Measurements from ENCODE around the gene CACNA1G.

CACNA1G gene

DNA sequence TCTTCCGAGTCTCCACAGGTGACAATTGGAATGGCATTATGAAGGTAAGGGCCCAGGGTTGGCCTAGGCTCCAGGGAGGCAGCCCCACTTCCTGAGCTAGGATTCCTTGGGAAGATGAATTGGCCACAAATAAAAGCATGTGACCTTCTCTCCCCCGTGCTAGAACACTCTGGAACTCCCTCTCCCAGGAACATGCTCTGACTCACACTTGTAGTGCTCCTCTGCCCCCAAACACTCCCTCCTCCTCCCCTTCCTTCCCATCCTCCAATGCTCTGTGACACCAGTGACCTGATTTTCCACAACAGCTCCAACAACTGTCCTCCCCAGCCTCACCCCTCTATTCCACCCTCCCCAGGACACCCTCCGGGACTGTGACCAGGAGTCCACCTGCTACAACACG is 57.8 kb downstream of the CACNA1G start:
- no peak for DNase-seq

DNA sequence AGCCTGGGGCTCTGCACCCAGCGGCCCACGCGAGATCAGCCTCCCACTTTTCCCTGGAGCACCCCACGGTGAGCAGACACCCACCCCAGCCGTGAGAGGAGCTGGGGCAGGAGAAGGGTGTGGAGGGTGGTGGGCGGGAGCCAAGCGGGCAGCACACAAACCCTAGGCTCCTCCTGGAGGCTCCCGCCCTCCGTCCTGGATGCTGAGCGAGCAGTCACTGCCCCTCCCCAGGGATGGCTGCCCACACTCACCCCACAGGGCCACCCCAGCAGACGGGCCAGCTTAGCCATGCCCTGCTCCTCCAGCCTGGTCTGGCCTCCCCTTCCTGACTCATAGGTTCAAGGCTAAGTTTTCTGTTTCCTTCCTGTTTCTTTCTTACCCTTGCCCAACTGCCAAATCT is 58.4 kb downstream of the CACNA1G start:
- DNase-seq = no peak

DNA sequence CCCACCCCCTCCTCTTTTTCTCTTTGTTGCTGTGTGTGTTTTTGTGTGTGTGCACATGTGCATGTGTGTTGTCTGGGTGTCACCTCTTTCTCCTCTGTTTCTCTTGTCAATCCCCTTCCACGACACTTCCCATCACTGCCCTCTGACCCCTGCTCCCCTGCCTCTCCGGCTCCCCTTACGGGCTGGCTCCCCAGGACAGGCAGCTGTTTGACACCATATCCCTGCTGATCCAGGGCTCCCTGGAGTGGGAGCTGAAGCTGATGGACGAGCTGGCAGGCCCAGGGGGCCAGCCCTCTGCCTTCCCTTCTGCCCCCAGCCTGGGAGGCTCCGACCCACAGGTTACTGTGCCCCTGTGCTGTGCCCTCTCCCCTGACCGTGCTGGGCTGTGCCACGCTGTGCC is 59.0 kb downstream of the CACNA1G start:
- DNase-seq = no peak

DNA sequence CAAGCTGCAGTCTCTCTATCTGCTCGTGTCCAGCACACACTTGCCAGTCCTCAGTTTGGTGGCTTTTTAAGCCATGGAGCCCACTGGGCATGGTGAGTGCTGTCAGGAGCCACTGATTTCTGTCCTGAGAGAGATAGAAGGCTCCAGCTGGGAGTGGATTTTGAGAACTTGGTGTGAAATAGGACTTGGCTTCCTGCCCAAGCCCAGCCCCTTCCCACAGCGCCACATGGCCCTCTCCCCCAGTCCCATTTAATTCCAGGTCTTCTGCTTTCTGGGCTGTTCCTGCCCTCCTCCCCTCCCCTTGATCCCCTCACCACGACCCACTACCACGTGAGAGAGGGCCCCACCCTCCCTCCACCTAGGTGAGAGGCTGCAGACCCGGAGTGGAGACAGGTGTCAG is 59.7 kb downstream of the CACNA1G start:
- no peak for DNase-seq

DNA sequence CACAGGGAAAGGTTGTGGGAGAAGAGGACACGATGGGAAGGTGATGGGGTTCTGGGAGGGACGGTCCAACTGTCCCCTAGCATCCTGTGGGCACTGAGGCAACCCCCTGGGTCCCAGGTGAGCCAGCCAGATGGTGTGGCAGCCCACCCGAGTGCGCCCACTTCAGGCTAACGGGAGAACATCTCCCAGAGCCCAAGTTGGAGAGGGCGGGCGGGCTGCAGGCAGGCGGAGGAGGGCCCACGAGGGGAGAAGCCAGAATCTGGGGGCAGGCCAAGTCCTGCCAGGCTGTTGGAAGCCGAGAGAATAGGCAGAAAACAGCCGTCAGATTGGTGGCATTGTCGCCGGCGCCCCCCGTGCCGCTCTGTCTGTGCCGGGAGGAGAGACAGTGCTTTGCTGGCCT is 60.3 kb downstream of the CACNA1G start:
- DNase-seq = no peak

DNA sequence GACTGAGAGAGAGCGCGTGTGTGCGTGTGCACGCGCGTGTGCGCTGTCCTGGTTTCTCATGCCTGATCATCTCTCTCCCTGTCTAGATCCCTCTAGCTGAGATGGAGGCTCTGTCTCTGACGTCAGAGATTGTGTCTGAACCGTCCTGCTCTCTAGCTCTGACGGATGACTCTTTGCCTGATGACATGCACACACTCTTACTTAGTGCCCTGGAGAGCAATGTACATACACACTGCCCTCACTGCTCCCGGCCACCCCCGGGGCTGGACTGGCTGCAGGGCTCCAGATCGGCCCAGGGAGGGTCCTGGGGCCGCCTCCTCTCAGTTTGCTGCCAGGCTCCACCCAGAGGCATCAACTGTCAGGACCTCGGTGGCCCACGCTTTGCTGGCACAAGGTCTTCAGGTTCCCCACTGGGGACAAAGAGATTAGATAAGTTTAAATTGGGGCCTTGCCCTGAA is 61.1 kb downstream of the CACNA1G start:
- DNase-seq = no peak

DNA sequence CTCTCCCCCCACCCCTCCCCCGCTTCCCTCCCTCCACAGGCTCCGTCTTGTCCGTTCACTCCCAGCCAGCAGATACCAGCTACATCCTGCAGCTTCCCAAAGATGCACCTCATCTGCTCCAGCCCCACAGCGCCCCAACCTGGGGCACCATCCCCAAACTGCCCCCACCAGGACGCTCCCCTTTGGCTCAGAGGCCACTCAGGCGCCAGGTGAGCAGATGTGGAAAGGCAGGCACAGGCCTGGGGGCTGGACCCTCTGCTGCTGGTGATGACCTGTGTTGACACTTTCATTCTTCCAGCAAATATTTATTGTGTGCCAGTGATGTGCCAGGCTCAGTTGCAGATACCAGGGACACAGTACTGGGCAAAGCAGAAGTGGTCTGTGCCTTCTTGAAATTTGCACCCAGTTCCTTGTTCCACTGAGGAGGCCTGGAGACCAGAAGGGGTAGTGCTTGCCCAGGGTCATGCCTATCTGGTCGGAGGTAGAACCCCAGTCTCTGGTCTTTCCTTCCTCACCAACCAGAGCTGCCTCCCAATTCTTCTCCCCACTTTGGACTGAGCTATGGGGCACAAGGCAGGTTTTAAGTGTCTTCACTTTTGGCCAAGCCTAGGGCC is 63.9 kb downstream of the CACNA1G start:
- DNase-seq = no peak

DNA sequence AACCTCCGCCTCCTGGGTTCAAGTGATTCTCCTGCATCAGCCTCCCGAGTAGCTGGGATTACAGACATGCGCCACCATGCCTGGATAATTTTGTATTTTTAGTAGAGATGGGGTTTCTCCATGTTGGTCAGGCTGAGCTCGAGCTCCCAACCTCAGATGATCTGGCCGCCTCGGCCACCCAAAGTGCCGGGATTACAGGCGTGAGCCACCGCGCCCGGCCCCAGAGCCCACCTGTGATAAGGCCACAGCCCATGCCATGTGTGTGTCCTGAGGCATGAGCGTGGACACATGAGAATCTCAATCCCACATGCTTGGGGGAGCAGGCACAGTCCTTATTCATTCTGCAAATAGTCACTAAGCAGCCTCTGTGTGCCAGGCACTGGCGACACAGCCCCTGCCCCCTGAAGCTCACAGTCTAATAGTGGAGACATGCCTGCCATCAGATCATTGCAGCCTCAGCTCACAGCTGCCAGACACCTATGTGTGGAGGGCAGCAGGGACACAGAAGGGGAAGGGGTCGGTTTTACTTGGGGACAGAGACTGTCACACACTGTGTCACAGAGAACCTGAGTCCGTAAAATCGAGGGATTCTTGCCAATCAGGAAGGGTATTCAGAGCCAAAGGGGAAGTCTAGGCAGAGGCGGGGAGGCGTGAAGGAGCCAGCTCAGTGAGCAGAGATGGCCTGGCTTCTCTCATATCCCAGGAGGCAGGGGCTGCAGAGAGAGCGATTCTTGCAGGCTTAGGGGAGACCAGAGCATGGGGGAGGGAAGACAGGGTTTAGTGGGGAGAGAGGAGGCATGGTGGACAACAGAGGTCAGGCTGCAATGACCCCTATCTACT is 64.7 kb downstream of the CACNA1G start:
- DNase-seq = no peak

DNA sequence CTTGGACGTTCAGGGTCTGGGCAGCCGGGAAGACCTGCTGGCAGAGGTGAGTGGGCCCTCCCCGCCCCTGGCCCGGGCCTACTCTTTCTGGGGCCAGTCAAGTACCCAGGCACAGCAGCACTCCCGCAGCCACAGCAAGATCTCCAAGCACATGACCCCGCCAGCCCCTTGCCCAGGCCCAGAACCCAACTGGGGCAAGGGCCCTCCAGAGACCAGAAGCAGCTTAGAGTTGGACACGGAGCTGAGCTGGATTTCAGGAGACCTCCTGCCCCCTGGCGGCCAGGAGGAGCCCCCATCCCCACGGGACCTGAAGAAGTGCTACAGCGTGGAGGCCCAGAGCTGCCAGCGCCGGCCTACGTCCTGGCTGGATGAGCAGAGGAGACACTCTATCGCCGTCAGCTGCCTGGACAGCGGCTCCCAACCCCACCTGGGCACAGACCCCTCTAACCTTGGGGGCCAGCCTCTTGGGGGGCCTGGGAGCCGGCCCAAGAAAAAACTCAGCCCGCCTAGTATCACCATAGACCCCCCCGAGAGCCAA is 65.6 kb downstream of the CACNA1G start:
- DNase-seq = no peak

DNA sequence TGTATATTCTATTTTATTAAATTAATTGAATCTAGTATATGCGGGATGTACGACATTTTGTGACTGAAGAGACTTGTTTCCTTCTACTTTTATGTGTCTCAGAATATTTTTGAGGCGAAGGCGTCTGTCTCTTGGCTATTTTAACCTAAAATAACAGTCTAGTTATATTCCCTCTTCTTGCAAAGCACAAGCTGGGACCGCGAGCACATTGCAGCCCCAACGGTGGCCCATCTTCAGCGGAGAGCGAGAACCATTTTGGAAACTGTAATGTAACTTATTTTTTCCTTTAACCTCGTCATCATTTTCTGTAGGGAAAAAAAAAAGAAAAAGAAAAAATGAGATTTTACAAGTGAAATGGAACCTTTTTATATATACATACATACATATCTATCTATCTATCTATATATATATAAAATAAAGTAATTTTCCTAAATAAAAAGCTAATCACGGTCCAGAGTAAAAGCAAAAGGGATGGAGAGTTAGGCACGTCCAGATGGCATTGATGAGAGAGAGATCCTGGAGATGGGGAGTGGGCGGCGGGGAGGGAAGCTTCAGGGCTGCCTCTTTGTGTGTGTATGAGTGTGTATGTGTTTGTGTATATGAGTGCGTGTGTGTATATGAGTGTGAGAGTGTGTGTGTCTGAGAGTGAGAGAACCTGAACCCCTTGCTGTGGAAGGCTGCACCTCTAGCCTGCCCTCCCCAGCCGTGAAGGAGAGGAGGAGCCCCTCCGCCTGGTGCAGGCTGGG is 66.7 kb downstream of the CACNA1G start:
- DNase-seq = no peak

DNA sequence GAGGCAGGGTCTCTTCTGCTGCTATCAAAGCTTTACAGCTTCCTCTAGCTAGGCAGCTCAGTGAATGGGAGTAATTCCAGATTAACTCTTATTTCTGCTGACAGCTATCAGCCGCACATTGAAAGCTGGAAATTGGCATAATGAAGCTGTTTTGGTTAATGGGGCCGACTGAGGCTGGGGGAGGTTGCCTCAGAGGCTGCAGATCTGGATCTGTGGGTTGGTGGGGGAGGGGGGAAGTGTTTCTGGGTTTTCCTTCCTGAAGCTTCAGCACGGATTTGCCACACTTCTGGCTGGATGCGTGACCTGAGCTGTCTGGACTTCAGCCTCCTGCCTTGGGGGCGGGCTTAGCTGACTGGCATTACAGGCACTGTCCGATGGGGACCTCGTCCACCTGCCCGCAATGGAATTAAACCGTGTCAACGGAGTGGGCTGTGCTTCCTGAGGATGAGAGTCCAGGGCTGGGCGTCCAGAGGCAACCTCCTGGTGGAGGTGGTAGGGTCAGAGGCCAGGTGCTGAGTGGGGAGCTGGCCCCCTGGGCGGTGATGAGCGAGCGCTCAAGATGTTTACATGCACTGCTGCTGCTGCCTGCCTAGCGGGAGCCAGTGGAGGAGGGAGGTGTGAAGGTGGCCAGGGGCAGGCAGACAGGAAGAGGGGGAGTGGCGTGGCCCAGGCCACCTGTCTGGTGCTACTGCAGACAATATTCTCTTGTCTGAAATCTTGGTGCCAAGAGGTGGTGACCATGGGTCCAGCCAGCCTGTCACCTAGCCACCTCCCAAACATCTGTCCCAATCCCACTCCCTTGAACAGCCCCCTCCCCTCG is 67.5 kb downstream of the CACNA1G start:
- DNase-seq = no peak

DNA sequence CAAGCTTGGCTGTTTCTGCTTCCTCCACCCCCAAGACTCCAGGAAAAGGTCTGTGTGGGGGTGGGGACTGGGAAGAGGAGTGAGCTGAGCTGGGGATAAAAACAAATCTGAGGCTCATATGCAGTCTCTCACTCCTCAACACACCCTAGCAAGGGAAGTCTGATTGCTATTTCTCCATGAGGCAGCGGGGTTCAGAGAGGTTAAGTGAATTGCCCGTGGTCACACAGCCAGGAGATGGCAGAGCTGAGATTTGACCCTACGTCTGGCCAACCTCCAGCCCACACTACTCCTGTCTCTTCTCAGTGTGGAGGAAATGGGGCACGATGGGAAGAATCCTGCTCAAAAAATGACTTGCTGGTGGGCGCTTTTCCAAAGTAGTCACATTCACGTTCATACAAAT is 69.4 kb downstream of the CACNA1G start:
- no peak for DNase-seq

DNA sequence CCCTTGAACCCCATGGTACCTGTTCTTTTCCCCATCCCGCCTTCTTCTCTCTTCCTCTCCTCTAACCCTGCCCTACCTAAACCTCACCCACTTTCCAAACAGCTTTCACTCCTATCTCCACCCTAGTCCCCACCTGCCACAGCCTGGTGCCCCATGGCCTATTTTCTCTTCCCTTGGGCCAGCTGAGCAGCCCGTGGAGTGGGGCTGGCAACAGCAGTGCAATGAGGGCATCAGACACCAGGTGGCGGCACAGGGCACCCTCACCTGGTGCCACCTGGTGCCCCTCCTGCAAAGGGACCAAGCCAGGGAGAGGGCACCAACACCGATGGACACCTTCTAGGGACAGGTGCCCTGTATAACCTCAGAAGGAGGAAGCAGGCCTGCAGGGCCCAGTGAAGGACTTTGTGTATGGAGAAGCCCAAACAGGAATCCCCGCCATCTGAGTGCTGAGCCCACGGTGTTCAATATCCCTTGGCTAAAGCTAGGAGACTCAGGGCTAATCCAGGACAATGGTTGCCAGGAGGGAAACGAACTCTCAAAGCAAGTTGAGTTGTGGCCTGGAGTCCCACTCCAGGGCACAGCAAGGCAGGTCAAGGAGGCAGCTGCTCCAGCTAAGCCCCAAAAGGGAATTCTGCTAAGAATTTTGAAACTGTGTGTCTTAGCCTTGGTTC is 70.1 kb downstream of the CACNA1G start:
- no peak for DNase-seq

DNA sequence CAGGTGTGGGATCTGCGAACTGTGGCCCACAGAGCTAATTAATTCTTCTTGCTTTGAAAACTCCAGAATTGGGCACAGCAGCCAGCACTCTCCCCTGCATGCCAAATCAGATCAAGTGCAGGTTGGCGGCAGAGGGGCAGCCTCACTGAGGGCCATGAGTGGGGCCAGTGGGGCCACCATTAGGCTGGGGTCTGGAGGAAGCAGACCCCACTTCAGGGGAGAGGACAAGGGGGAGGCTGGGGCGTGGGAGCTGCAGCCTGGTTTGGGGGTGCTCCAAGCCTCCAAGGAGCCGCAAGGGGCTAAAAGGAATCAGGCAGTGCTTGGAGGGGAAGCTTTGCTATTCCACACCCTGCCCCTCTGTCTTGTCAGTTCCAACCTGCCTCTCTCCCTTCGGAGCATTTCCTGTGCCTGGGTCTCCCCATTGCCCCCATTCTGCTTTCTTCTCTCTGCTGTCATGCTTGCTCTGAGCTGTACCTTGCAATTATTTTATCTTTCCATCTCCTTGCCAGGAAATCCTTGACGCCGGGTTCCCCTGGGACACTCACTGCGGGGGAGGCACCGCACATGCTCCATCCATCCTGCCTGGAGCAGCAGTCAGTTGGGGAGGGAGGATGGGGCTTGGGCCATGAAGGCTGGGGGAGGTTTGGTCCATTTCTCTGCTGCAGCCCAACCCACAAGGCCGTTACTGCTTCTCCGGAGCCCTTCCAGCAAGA is 70.8 kb downstream of the CACNA1G start:
- DNase-seq = no peak

DNA sequence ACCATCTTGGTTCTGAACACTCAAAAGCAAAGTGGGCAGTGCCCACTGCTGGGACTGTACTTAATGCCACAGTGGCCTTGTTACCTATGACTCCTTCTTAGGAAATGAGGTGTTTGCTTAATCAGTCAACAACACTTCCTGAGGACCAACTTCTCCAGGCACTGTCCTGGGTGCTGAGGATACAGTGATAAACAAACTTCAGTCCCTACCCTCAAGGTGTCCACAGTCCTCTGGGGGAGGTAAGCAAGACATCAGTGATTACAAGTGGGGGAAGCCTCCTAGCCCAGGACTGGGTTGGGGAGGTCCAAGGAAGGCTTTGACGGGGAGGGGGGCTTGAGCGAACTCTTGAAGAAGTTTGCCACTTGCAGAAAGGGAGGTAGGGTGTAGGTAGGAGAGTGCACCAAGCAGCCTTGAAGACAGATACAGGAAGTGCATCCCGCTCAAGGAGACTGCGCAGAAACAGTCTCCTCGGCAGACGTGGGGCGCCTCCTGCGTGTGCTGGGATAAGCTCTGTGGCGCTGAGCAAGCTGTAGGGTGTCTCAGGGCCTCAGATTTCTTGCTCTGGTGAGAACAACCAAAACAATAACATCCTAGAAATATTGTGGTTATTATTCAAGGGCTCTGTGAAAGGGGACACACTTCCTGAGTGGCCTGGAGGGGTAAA is 71.5 kb downstream of the CACNA1G start:
- no peak for DNase-seq

DNA sequence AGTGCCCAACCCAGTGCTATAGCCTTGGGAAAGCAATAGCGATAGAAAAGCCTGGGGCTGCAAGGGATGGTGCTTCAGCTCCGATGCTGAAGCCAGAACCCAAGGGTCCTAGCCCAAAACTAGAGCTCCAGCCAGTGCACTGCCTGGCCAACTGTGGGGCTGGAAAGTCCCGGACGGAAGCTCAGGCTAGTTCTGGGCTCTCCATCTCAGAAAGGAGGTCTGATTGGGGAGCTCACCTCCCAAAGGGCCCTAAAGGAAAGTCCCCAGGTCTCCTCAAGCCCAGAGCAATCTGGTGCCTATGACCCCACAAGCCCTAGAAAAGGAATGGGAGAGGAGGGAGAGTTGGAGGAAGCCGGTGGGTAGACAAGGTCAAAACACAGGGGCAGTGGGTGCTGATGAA is 72.1 kb downstream of the CACNA1G start:
- DNase-seq = no peak

DNA sequence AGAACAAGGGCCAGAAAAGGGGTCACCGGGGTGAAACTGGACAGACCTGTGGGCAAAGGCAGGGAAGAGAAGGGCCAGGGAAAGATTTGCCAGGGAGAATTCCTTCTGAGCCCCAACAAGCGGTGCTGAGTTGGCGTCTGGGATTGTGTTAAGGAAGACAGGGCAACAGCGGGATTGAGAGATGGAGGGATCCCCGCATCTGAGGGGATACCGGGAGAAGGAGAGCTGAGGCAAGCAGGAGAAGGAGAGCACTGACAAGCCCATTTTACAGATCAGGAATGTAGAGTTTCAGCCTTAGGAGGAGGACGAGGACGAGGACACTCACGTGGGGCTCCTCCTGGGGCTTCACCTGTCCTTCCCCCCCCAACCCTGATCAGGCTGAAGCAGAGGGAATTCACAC is 73.2 kb downstream of the CACNA1G start:
- no peak for DNase-seq

DNA sequence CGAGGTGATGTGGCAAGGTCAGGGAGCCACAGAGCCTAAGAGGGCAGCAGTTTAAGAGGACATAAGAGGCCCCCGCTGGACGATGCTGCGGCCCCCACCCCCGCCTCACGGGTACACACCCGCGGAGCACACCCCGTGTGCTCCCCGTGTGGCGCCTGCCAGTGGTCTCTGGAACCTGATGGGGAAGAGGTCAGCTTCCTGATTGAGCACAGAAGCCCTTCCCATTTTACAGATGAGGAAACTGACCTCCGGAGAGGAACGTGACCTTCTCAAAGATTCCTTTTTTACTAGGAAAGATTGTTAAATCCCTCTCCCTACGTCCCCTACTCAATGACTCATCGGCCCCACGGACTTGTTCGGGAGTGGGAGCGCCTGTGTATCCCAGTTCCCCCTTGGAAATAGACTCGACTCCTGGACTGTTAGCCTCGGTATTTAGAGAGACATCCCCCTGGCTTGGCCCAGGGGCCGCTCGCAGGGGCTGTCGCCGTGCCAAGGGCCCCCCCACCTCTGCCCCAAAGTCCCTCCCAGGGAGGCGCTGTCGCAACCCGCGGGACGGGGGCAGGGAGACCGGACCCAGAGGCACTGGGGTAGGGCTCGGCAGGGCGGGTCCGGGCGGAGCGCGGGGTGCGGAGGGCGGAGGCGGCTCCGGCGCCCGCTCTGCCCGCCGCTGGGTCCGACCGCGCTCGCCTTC is 73.9 kb downstream of the CACNA1G start, which contains the start of gene ABCC3:
Gene ABCC3 (plus strand): TSS at position 658 of the 691 bp plus-strand sequence. CDS start 56 bp downstream, outside the sequence.
- no peak for DNase-seq

DNA sequence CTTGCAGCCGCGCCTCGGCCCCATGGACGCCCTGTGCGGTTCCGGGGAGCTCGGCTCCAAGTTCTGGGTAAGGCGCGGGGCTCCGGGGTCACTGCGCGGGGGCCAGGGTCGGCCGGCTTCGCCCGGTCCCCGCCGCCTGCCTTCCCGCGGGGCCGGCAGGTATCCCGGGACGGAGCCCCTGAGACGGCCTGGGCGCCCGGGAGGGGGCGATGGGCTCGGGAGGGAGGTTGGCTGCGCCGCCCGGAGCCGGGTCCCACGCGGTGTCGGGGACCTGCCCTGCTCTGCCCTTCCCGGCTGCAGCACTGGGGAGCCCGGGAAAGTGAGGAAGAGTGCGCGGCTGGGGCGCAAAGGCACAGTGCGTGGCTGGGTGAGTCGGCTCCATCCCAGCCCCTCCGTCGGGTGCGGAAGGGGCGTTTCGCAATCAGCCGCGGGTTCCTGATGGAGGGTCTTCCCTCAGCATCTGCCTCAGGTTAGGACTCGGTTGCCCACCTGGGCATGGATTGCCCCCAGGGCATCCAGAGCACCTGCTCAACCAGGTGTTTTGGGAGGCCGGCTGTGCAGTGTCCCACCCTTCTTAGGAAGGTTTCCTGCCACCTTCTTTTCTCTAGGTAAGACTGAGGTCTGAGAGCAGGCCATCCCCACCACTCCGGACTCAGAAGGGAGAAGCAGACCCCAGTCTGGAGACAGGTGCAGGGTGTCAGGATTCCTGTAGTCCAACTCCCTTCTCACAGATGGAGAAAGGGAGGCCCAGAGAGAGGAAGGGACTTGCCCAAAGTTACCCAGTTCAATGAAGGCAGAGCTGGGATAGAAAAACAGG is 74.6 kb downstream of the CACNA1G start:
- DNase-seq = no peak

DNA sequence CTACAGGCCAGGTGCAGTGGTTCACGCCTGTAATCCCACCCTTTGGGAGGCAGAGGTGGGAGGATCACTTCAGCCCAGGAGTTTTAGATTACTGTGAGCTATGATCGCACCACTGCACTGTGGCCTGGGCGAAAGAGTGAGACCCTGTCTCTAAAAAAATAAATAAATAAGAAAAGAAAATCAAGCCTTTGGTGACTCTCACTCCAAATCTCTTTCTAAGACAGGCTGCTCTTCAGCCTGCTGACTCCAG is 75.1 kb downstream of the CACNA1G start:
- no peak for DNase-seq

Measured in SIG-M5 (cell line).